Ishikawa (cell line): ENCODE data around the gene GSK3B.

Source experiments
- CEBPB ChIP-seq: IDR thresholded peaks from 2 replicates; pipeline ENCODE4 v1.6.1; 2012
- CREB1 ChIP-seq: IDR thresholded peaks from 2 replicates; pipeline ENCODE4 v1.6.1; 2012; ENCODE audit warnings: low read depth
- EGR1 ChIP-seq: IDR thresholded peaks from 2 replicates; pipeline ENCODE4 v1.6.1; 2012
- EP300 ChIP-seq: IDR thresholded peaks from 2 replicates; pipeline ENCODE4 v1.6.1; 2012; ENCODE audit warnings: borderline replicate concordance
- FOXM1 ChIP-seq: IDR thresholded peaks from 2 replicates; pipeline ENCODE4 v1.6.1; 2012; ENCODE audit warnings: low read depth, borderline replicate concordance
- MAX ChIP-seq: IDR thresholded peaks from 2 replicates; pipeline ENCODE4 v1.6.1; 2012
- NFIC ChIP-seq: IDR thresholded peaks from 2 replicates; pipeline ENCODE4 v1.6.1; 2012
- RAD21 ChIP-seq: IDR thresholded peaks from 2 replicates; pipeline ENCODE4 v1.6.1; 2012; ENCODE audit warnings: low read depth
- REST ChIP-seq: IDR thresholded peaks from 2 replicates; pipeline ENCODE4 v1.6.1; 2012; ENCODE audit warnings: low read depth, mild to moderate bottlenecking
- TAF1 ChIP-seq: IDR thresholded peaks from 2 replicates; pipeline ENCODE4 v1.6.1; 2012; ENCODE audit warnings: low read depth, mild to moderate bottlenecking
- TCF12 ChIP-seq: IDR thresholded peaks from 2 replicates; pipeline ENCODE4 v1.6.1; 2012; ENCODE audit warnings: low read depth
- TEAD4 ChIP-seq: IDR thresholded peaks from 2 replicates; pipeline ENCODE4 v1.6.1; 2012
- USF1 ChIP-seq: IDR thresholded peaks from 2 replicates; pipeline ENCODE4 v1.6.1; 2012
- YY1 ChIP-seq: IDR thresholded peaks from 2 replicates; pipeline ENCODE4 v1.6.1; 2012; ENCODE audit warnings: low read depth
- ZBTB7A ChIP-seq: IDR thresholded peaks from 2 replicates; pipeline ENCODE4 v1.6.1; 2012; ENCODE audit warnings: low read depth

The GSK3B gene

GRCh38 chr3:119944091-119944490, 150.2 kb downstream of the GSK3B start:
- TF ChIP-seq ZBTB7A, result no peak
- no peak for TF ChIP-seq FOXM1
- TF ChIP-seq CEBPB, result no peak
- no peak for TF ChIP-seq REST
- TF ChIP-seq YY1, result no peak
- no peak for TF ChIP-seq TEAD4
- TF ChIP-seq TAF1, result no peak

GRCh38 chr3:119939077-119939476, 155.2 kb downstream of the GSK3B start:
- TF ChIP-seq RAD21 (no peak), TCF12 (no peak), USF1 (no peak), ZBTB7A (no peak), NFIC (no peak)

- TF ChIP-seq TAF1 (no peak), YY1 (no peak), REST (no peak), EP300 (no peak), EGR1 (no peak)
Observed at GRCh38 chr3:119937229-119937628, 157.0 kb downstream of the GSK3B start.

GRCh38 chr3:119934249-119934648, 160.0 kb downstream of the GSK3B start:
- no peak for TF ChIP-seq USF1
- TF ChIP-seq FOXM1, result no peak
- TF ChIP-seq TAF1, result no peak
- TF ChIP-seq EP300, result no peak
- no peak for TF ChIP-seq TEAD4
- no peak for TF ChIP-seq MAX
- TF ChIP-seq EGR1, result no peak
- TF ChIP-seq CREB1, result no peak
- TF ChIP-seq REST, result no peak
- no peak for TF ChIP-seq RAD21
- TF ChIP-seq ZBTB7A, result no peak
- no peak for TF ChIP-seq CEBPB
- TF ChIP-seq YY1, result no peak

GRCh38 chr3:119933207-119933606, 161.0 kb downstream of the GSK3B start:
- TF ChIP-seq TEAD4, result no peak

- TF ChIP-seq CEBPB, result no peak
- TF ChIP-seq TAF1, result no peak
- no peak for TF ChIP-seq TEAD4
- TF ChIP-seq USF1, result no peak
- TF ChIP-seq EGR1, result no peak
- TF ChIP-seq EP300, result no peak
- TF ChIP-seq YY1, result no peak
- no peak for TF ChIP-seq MAX
- TF ChIP-seq TCF12, result no peak
- TF ChIP-seq CREB1, result no peak
- no peak for TF ChIP-seq REST
- no peak for TF ChIP-seq RAD21
- no peak for TF ChIP-seq NFIC
- no peak for TF ChIP-seq FOXM1
- no peak for TF ChIP-seq ZBTB7A
Observed at GRCh38 chr3:119930286-119930685, 164.0 kb downstream of the GSK3B start.
